Duodenal mucosa (tissue), 2 donors: ENCODE measurements around the gene RBM47.
"Not testable (repeated sequence)": the region's sequence is repeated elsewhere in the genome, so short reads cannot be mapped to it uniquely, and the experiment has no call there.

Experiments
- H3K27ac ChIP-seq: one replicate; pipeline ENCODE4 v1.7.0; 2013; ENCODE audit warnings: low read depth, low read length
- H3K27me3 ChIP-seq, 2 donors: one replicate each; pipeline ENCODE4 v1.7.0; 2013; ENCODE audit warnings: low read length in 2 of 2, control low read depth in 1 of 2; ENCODE audit not compliant: insufficient read depth in 2 of 2, control insufficient read depth in 1 of 2
- H3K36me3 ChIP-seq, 2 donors: one replicate each; pipeline ENCODE4 v1.7.0; 2013; ENCODE audit warnings: low read length in 2 of 2, control low read depth in 1 of 2; ENCODE audit not compliant: insufficient read depth in 2 of 2, control insufficient read depth in 1 of 2
- H3K4me1 ChIP-seq, 2 donors: one replicate each; pipeline ENCODE4 v1.7.0; 2013; ENCODE audit warnings: low read length in 2 of 2, control low read depth in 1 of 2; ENCODE audit not compliant: insufficient read depth in 2 of 2, control insufficient read depth in 1 of 2
- H3K4me3 ChIP-seq, 2 donors: one replicate each; pipeline ENCODE4 v1.7.0; 2013; ENCODE audit warnings: low read length in 2 of 2, low read depth in 1 of 2
- H3K9ac ChIP-seq, 2 donors: one replicate each; pipeline ENCODE4 v1.7.0; 2013; ENCODE audit warnings: low read length in 2 of 2, low read depth in 1 of 2
- H3K9me3 ChIP-seq, 2 donors: one replicate each; pipeline ENCODE4 v1.7.0; 2013; ENCODE audit warnings: low read length in 2 of 2, control low read depth in 1 of 2; ENCODE audit not compliant: control insufficient read depth in 1 of 2

The RBM47 gene

GRCh38 chr4:40545487-40545886 lies 84.2 kb downstream of the RBM47 start:
- H3K9ac ChIP-seq, H3K4me3 ChIP-seq, H3K9me3 ChIP-seq, H3K36me3 ChIP-seq, H3K27me3 ChIP-seq, H3K27ac ChIP-seq: not testable (repeated sequence)
- peaks cover 27 to 37% of the 10 kb centered on the region in 2 donors for H3K4me1 ChIP-seq

GRCh38 chr4:40544221-40544620 lies 85.4 kb downstream of the RBM47 start:
- no peaks in the 10 kb centered on the region for H3K9me3 ChIP-seq
- H3K4me1 ChIP-seq = peaks cover 27 to 30% of the 10 kb centered on the region in 2 donors

GRCh38 chr4:40540800-40541199 lies 88.9 kb downstream of the RBM47 start:
- H3K9me3 ChIP-seq = no peaks in the 10 kb centered on the region
- H3K4me1 ChIP-seq = peaks cover 7 to 8% of the 10 kb centered on the region in 2 donors
- peak overlapping the region in 1 of 2 donors; percentile 12 for H3K9ac ChIP-seq
- H3K36me3 ChIP-seq = no peaks in the 10 kb centered on the region
- H3K4me3 ChIP-seq = no peak overlapping the region
- H3K27me3 ChIP-seq = no peaks in the 10 kb centered on the region
- H3K27ac ChIP-seq = no peak overlapping the region

More at GRCh38 chr4:40544221-40544620, 85.4 kb downstream of the RBM47 start:
- no peaks in the 10 kb centered on the region for H3K36me3 ChIP-seq
- H3K27ac ChIP-seq = no peak overlapping the region
- H3K4me3 ChIP-seq = no peak overlapping the region
- no peaks in the 10 kb centered on the region for H3K27me3 ChIP-seq
- H3K9ac ChIP-seq = no peak overlapping the region

GRCh38 chr4:40536032-40536431 lies 93.6 kb downstream of the RBM47 start:
- H3K9ac ChIP-seq = no peak overlapping the region
- no peaks in the 10 kb centered on the region for H3K27me3 ChIP-seq
- peaks cover 4 to 7% of the 10 kb centered on the region in 2 donors for H3K4me1 ChIP-seq

GRCh38 chr4:40531636-40532023 lies 98.0 kb downstream of the RBM47 start:
- Histone ChIP-seq H3K9me3 (no peaks in the 10 kb centered on the region), H3K27me3 (no peaks in the 10 kb centered on the region), H3K27ac (no peak overlapping the region), H3K9ac (no peak overlapping the region), H3K4me3 (no peak overlapping the region), H3K36me3 (no peaks in the 10 kb centered on the region), H3K4me1 (peaks cover 4 to 13% of the 10 kb centered on the region in 2 donors)

More at GRCh38 chr4:40536032-40536431, 93.6 kb downstream of the RBM47 start:
- Histone ChIP-seq H3K4me3 (no peak overlapping the region), H3K27ac (no peak overlapping the region), H3K36me3 (no peaks in the 10 kb centered on the region), H3K9me3 (no peaks in the 10 kb centered on the region)

- H3K27me3 ChIP-seq = no peaks in the 10 kb centered on the region
Observed at GRCh38 chr4:40530961-40531635, 98.6 kb downstream of the RBM47 start.

GRCh38 chr4:40526741-40527140 lies 102.9 kb downstream of the RBM47 start:
- no peak overlapping the region for H3K27ac ChIP-seq

More at GRCh38 chr4:40530961-40531635, 98.6 kb downstream of the RBM47 start:
- peaks cover 4 to 16% of the 10 kb centered on the region in 2 donors for H3K4me1 ChIP-seq
- no peak overlapping the region for H3K27ac ChIP-seq
- no peaks in the 10 kb centered on the region for H3K9me3 ChIP-seq
- H3K36me3 ChIP-seq = no peaks in the 10 kb centered on the region
- H3K9ac ChIP-seq = no peak overlapping the region
- peak overlapping the region; percentile 40 to 43 for H3K4me3 ChIP-seq

GRCh38 chr4:40525752-40526598 lies 103.7 kb downstream of the RBM47 start:
- Histone ChIP-seq H3K9me3 (no peaks in the 10 kb centered on the region), H3K27ac (no peak overlapping the region), H3K9ac (peak overlapping the region in 1 of 2 donors; percentile 5), H3K4me1 (peaks cover 4 to 18% of the 10 kb centered on the region in 2 donors), H3K36me3 (no peaks in the 10 kb centered on the region), H3K4me3 (no peak overlapping the region), H3K27me3 (no peaks in the 10 kb centered on the region)

More at GRCh38 chr4:40526741-40527140, 102.9 kb downstream of the RBM47 start:
- Histone ChIP-seq H3K4me1 (peaks cover 4 to 25% of the 10 kb centered on the region in 2 donors), H3K9ac (no peak overlapping the region), H3K4me3 (no peak overlapping the region), H3K27me3 (no peaks in the 10 kb centered on the region), H3K9me3 (no peaks in the 10 kb centered on the region), H3K36me3 (no peaks in the 10 kb centered on the region)

- H3K36me3 ChIP-seq = no peaks in the 10 kb centered on the region
- H3K4me3 ChIP-seq = no peak overlapping the region
- peaks cover 0 to 13% of the 10 kb centered on the region in 2 donors for H3K4me1 ChIP-seq
- peak overlapping the region; percentile 4 for H3K27ac ChIP-seq
- H3K9ac ChIP-seq = no peak overlapping the region
- no peaks in the 10 kb centered on the region for H3K9me3 ChIP-seq
- H3K27me3 ChIP-seq = no peaks in the 10 kb centered on the region
Observed at GRCh38 chr4:40524366-40525041, 105.2 kb downstream of the RBM47 start.

GRCh38 chr4:40523581-40523980 lies 106.1 kb downstream of the RBM47 start:
- H3K27ac ChIP-seq = no peak overlapping the region
- H3K4me3 ChIP-seq = no peak overlapping the region
- H3K4me1 ChIP-seq = peaks cover 0 to 13% of the 10 kb centered on the region in 2 donors
- H3K9me3 ChIP-seq = no peaks in the 10 kb centered on the region
- H3K9ac ChIP-seq = no peak overlapping the region
- no peaks in the 10 kb centered on the region for H3K36me3 ChIP-seq
- no peaks in the 10 kb centered on the region for H3K27me3 ChIP-seq
